ENCODE results near the gene DCT.

DNA sequence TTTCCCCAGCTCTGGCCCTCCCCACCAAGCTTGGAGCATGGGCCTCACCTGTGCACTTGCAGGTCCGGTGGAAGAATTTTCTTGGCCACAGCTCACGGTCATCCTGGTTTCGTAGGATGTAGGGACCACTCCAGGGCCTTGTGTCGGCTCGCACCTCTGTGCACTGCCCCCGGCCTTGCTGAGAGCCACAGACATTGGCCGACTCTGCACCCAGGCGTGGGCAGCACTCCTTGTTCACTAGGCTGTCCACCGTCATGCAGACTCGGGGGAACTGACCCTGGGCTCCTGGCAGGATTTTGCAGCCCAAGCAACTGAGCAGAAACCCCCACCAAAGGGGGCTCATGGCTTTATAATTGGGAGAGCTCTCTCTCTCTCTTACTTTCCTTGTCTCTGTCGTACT, 569 bp downstream of the DCT start:
- no peak for TF ChIP-seq EZH2 (IDR thresholded peaks at IDR 0.05; ENCODE audit: borderline replicate concordance, low read depth, low read length, severe bottlenecking)
- TF ChIP-seq, protein P1, sequence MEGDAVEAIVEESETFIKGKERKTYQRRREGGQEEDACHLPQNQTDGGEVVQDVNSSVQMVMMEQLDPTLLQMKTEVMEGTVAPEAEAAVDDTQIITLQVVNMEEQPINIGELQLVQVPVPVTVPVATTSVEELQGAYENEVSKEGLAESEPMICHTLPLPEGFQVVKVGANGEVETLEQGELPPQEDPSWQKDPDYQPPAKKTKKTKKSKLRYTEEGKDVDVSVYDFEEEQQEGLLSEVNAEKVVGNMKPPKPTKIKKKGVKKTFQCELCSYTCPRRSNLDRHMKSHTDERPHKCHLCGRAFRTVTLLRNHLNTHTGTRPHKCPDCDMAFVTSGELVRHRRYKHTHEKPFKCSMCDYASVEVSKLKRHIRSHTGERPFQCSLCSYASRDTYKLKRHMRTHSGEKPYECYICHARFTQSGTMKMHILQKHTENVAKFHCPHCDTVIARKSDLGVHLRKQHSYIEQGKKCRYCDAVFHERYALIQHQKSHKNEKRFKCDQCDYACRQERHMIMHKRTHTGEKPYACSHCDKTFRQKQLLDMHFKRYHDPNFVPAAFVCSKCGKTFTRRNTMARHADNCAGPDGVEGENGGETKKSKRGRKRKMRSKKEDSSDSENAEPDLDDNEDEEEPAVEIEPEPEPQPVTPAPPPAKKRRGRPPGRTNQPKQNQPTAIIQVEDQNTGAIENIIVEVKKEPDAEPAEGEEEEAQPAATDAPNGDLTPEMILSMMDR (IDR thresholded peaks at IDR 0.05; ENCODE audit: extremely low read depth in 1 of 2, insufficient read depth in 1 of 2, low read depth in 1 of 2, low read length in 2 of 2) = no peak

Measured in endothelial cell of umbilical vein (primary cell).